GM12878 (cell line): ENCODE measurements around the gene AK4. TPM values are rescaled to one million over a fixed set of nuclear protein-coding genes. Genes with fewer than 3 reads are reported as not detected.

Source experiments
- ATAC-seq: fragments of 200-7000 bp; cut with Tn5 transposase; 3 replicates; pipeline ENCODE4 v1.9.1; 2020; ENCODE audit warnings: mild to moderate bottlenecking, moderate library complexity
- BruUV-seq: library from RNA; stranded (reverse); fragments of 400-500 nt; replicated peaks from 2 replicates; lab custom pipeline; 2021; lab: Mats Ljungman, UMichigan
- CTCF ChIA-PET: fragments of 300-600 bp; sonication (Branson Sonifier 250); formaldehyde crosslinking; extraction: SDS; loops from one replicate; lab custom pipeline; 2021; ENCODE audit warnings: inconsistent platforms; lab: Yijun Ruan, JAX
- POLR2A ChIA-PET: fragments of 350-600 bp; formaldehyde crosslinking; extraction: SDS; loops from one replicate; lab custom pipeline; 2021; ENCODE audit warnings: inconsistent platforms; lab: Charles Lee
- RAD21 ChIA-PET: fragments of 300-600 bp; sonication (Branson Sonifier 250); formaldehyde crosslinking; loops from one replicate; lab custom pipeline; 2023; ENCODE audit warnings: antibody characterized with exemption; ENCODE audit not compliant: unreplicated experiment; lab: Charles Lee
- SMC1A ChIA-PET: fragments of 300-600 bp; sonication (Branson Sonifier 250); formaldehyde crosslinking; loops from one replicate; lab custom pipeline; 2023; ENCODE audit not compliant: unreplicated experiment, uncharacterized antibody; lab: Charles Lee
- DNase-seq: peaks from one replicate; pipeline ENCODE4 v3.0.0-alpha.2; 2011; ENCODE audit warnings: low read depth, low spot score
- FAIRE-seq: peaks from 3 replicates; lab custom pipeline; 2011; peaks lifted over from hg19 to GRCh38; lab: Jason Lieb, UNC
- H2AFZ ChIP-seq: 2 replicates; pipeline ENCODE4 v1.6.0; 2011; ENCODE audit warnings: low read depth, low read length, control low read depth; ENCODE audit not compliant: control insufficient read depth
- H3K27ac ChIP-seq: 2 replicates; pipeline ENCODE4 v1.5.1; 2011; ENCODE audit warnings: control low read depth; ENCODE audit not compliant: control insufficient read depth, insufficient read depth
- H3K27me3 ChIP-seq, 2 experiments: replicated peaks in 1 of 2; 2 replicates each; pipeline versions ENCODE4 v1.6.0 to v1.6.1; 2011; ENCODE audit warnings: low read length in 1 of 2; ENCODE audit not compliant: control insufficient read depth in 2 of 2, insufficient read depth in 2 of 2
- H3K36me3 ChIP-seq, 2 experiments: 2 replicates each; pipeline ENCODE4 v1.5.1; 2011; ENCODE audit warnings: low read length in 1 of 2; ENCODE audit not compliant: control insufficient read depth in 2 of 2, insufficient read depth in 2 of 2
- H3K4me1 ChIP-seq: 2 replicates; pipeline ENCODE4 v1.6.1; 2011; ENCODE audit warnings: mild to moderate bottlenecking, low read length, moderate library complexity, mixed read lengths; ENCODE audit not compliant: control insufficient read depth, insufficient read depth
- H3K4me2 ChIP-seq: 2 replicates; pipeline ENCODE4 v1.6.0; 2011; ENCODE audit warnings: control low read depth; ENCODE audit not compliant: control insufficient read depth, insufficient read depth
- H3K4me3 ChIP-seq: fragments of 200-600 bp; sonication (generic); 2 replicates; pipeline ENCODE4 v1.5.1; 2016
- H3K79me2 ChIP-seq: 2 replicates; pipeline ENCODE4 v1.6.0; 2011; ENCODE audit warnings: low read length; ENCODE audit not compliant: control insufficient read depth, insufficient read depth
- H3K9ac ChIP-seq: 2 replicates; pipeline ENCODE4 v1.8.0; 2011; ENCODE audit warnings: low read length, control low read depth, mixed read lengths; ENCODE audit not compliant: control insufficient read depth, insufficient read depth
- H3K9me3 ChIP-seq: replicated peaks from 3 replicates; pipeline ENCODE4 v1.5.1; 2011; ENCODE audit warnings: mild to moderate bottlenecking, low read length; ENCODE audit not compliant: control insufficient read depth, insufficient read depth
- H4K20me1 ChIP-seq: 2 replicates; pipeline ENCODE4 v1.6.0; 2011; ENCODE audit not compliant: control insufficient read depth, insufficient read depth
- CEBPZ ChIP-seq: fragments of 150-350 bp; IDR thresholded peaks from 2 replicates; pipeline ENCODE4 v1.6.1; 2016; ENCODE audit warnings: low read depth, low read length
- E2F8 ChIP-seq: fragments of 450-650 bp; IDR thresholded peaks from 2 replicates; pipeline ENCODE4 v1.6.1; 2018; ENCODE audit warnings: mild to moderate bottlenecking, low read depth, moderate library complexity; ENCODE audit not compliant: partially characterized antibody
- EP300 ChIP-seq, 2 experiments: fragments of 150-350 bp in 1 of 2; IDR thresholded peaks; 2 replicates each; pipeline ENCODE4 v1.6.1; 2011 to 2012; ENCODE audit warnings: low read depth in 2 of 2, low read length in 2 of 2, borderline replicate concordance in 1 of 2, improper control_type of control experiment in 1 of 2, inconsistent platforms in 1 of 2; ENCODE audit not compliant: control insufficient read depth in 1 of 2
- HSF1 ChIP-seq: fragments of 150-350 bp; IDR thresholded peaks from 2 replicates; pipeline ENCODE4 v1.6.1; 2014; ENCODE audit warnings: mild to moderate bottlenecking, low read depth, low read length
- NFXL1 ChIP-seq: fragments of 450-650 bp; IDR thresholded peaks from 2 replicates; pipeline ENCODE4 v1.6.1; 2017; ENCODE audit warnings: antibody characterized with exemption, mild to moderate bottlenecking, borderline replicate concordance
- RUNX3 ChIP-seq: IDR thresholded peaks from 2 replicates; pipeline ENCODE4 v1.6.1; 2012; ENCODE audit warnings: low read length, inconsistent platforms
- SMARCA5 ChIP-seq: fragments of 450-650 bp; IDR thresholded peaks from 2 replicates; pipeline ENCODE4 v1.6.1; 2017; ENCODE audit warnings: mild to moderate bottlenecking
- SPI1 ChIP-seq: IDR thresholded peaks from 2 replicates; pipeline ENCODE4 v1.6.1; 2011; ENCODE audit warnings: low read depth, mild to moderate bottlenecking, low read length, moderate library complexity, borderline replicate concordance; ENCODE audit not compliant: insufficient read depth
- SREBF2 ChIP-seq: IDR thresholded peaks from 2 replicates; pipeline ENCODE4 v1.6.1; 2012; ENCODE audit warnings: mild to moderate bottlenecking, low read length
- TCF12 ChIP-seq: IDR thresholded peaks from 2 replicates; pipeline ENCODE4 v1.6.1; 2011; ENCODE audit warnings: low read depth, mild to moderate bottlenecking, low read length
- TCF7 ChIP-seq: IDR thresholded peaks from 2 replicates; pipeline ENCODE4 v1.6.1; 2014; ENCODE audit warnings: antibody characterized with exemption, borderline replicate concordance
- ZBED1 ChIP-seq: IDR thresholded peaks from 2 replicates; pipeline ENCODE4 v1.6.1; 2016; ENCODE audit warnings: borderline replicate concordance
- ZNF207 ChIP-seq: fragments of 450-650 bp; IDR thresholded peaks from 2 replicates; pipeline ENCODE4 v1.6.1; 2014; ENCODE audit warnings: antibody characterized with exemption, mild to moderate bottlenecking, borderline replicate concordance
- ZNF24 ChIP-seq: fragments of 450-650 bp; IDR thresholded peaks from 2 replicates; pipeline ENCODE4 v1.6.1; 2017; ENCODE audit warnings: antibody characterized with exemption, mild to moderate bottlenecking
- WGBS: methylation state at CpG from one replicate; pipeline ENCODE4 v1.1.6; 2016; ENCODE audit warnings: low lambda C conversion rate; ENCODE audit not compliant: insufficient replicate concordance, insufficient coverage; ENCODE audit errors: missing lambda C conversion rate; 5-methylcytosine and 5-hydroxymethylcytosine counted together
- in situ Hi-C: fragments of 300-500 bp; cut with MboI; formaldehyde crosslinking; loops from 9 replicates; pipeline ENCODE4 v1.14.3; 2018; ENCODE audit warnings: mixed read lengths
- intact Hi-C: fragments of 100-400 bp; cut with micrococcal nuclease; formaldehyde crosslinking; loops from one replicate; pipeline ENCODE4 v1.14.2; 2022; ENCODE audit not compliant: unreplicated experiment
- polyA plus RNA-seq, 11 experiments: library from polyadenylated mRNA; depleted of rRNA in 4 of 11; unstranded in 6 of 11; stranded (reverse) in 5 of 11; fragments of >200 nt; fragmentation: Nextera tagmentation in 4 of 11; fragmentation: Illumina TruSeq in 1 of 11; extraction: Ambion mirVana in 4 of 11; extraction: Trizol in 1 of 11; gene quantifications; 1 replicate in 1 of 11; 2 replicates in 10 of 11; pipeline versions ENCODE4 v1.2.1 to v1.2.3, GENCODE V29; 2011 to 2016; ENCODE audit warnings: inconsistent platforms in 2 of 11, missing spikeins in 2 of 11, low read depth in 1 of 11
- total RNA-seq, 4 experiments: library from RNA; depleted of rRNA in 3 of 4; stranded (reverse); fragments of >200 nt in 3 of 4; fragmentation: Illumina TruSeq in 1 of 4; extraction: Trizol in 1 of 4; gene quantifications; 2 replicates each; pipeline versions ENCODE4 v1.2.1 to v1.2.3, GENCODE V29; 2013 to 2021

AK4 gene
- total and polyA plus RNA-seq, 10 of the 15 experiments (the other 5 are each of a cell fraction or from before 2014, with no cell fraction given), result 23.9 to 161 (median 49.0) TPM

GRCh38 chr1:65253800-65254319, 105.9 kb downstream of the AK4 start:
- ChIA-PET RAD21 (interaction anchor here (1.1 to 1.2 kb wide), 3 partner anchors 45 to 437 kb away, joined by 3 read pairs; no protein-coding TSS in a partner anchor), CTCF (interaction anchor here (0.6 to 1.2 kb wide), 2 partner anchors 22 to 192 kb away, joined by 4 to 5 read pairs; no protein-coding TSS in a partner anchor), POLR2A (interaction anchor here (1.1 kb wide), 1 partner anchor 87 kb away, joined by 3 read pairs; no protein-coding TSS in a partner anchor), SMC1A (interaction anchor here (1.2 to 1.6 kb wide), 2 partner anchors 18 to 434 kb away, joined by 3 to 4 read pairs; no protein-coding TSS in a partner anchor)
- no peaks in the 10 kb centered on the region for H4K20me1 ChIP-seq
- intact Hi-C loops, result no loop called here
- no peaks in the 10 kb centered on the region for H3K9me3 ChIP-seq
- H3K4me3 ChIP-seq, result peak overlapping the region; percentile 72
- 2% methylated on average over 12 of the region's 15 CpGs for WGBS
- no peak for TF ChIP-seq CEBPZ
- TF ChIP-seq EP300 (IDR thresholded peaks at IDR 0.05; ENCODE audit: borderline replicate concordance in 1 of 2, control insufficient read depth in 1 of 2, low read depth in 2 of 2, low read length in 2 of 2), result no peak
- no peak for TF ChIP-seq TCF12
- TF ChIP-seq NFXL1, result 0 out of 2 replicates have a peak, but pooled peaks have one; percentile 47
- TF ChIP-seq ZNF207, result no peak
- TF ChIP-seq RUNX3, result peak; percentile 47; the same call in 1 of the 2 replicates
- no peak for TF ChIP-seq E2F8
- no peak for TF ChIP-seq TCF7
- TF ChIP-seq SREBF2, result no peak
- no peak for TF ChIP-seq HSF1
- TF ChIP-seq SPI1, result no peak
- TF ChIP-seq SMARCA5, result 0 out of 2 replicates have a peak, but pooled peaks have one; percentile 34
- TF ChIP-seq ZBED1, result no peak
- no peak for TF ChIP-seq ZNF24
- H3K4me1 ChIP-seq, result no peaks in the 10 kb centered on the region
- H3K27me3 ChIP-seq, result peaks cover 5 to 6% of the 10 kb centered on the region in 2 experiments; a peak in 3 of 4 replicates
- H3K9ac ChIP-seq, result peak overlapping the region; percentile 7; the same call in 1 of the 2 replicates
- H3K79me2 ChIP-seq, result no peaks in the 10 kb centered on the region
- H3K27ac ChIP-seq, result no peak overlapping the region
- FAIRE-seq, result peak; percentile 62
- in situ Hi-C loops, result no loop called here
- no peak for ATAC-seq
- no peaks in the 10 kb centered on the region for H3K36me3 ChIP-seq
- peak overlapping the region; percentile 97 for H3K4me2 ChIP-seq
- H2AFZ ChIP-seq, result peak overlapping the region; percentile 90
- BruUV-seq, result no TSS peak
- no peak for DNase-seq
